Esophagus muscularis mucosa (tissue), 4 donors: ENCODE data around the gene LRRC8C.

ENCODE experiments used
- CTCF ChIP-seq, 3 experiments: fragments of 200-600 bp in 2 of 3; fragments of 450-650 bp in 1 of 3; sonication (generic) in 2 of 3; IDR thresholded peaks; one replicate each; pipeline ENCODE4 v1.5.1; 2017 to 2019; ENCODE audit warnings: antibody characterized with exemption in 3 of 3, mild to moderate bottlenecking in 2 of 3, moderate library complexity in 1 of 3
- EP300 ChIP-seq: sonication (generic); formaldehyde crosslinking; IDR thresholded peaks from one replicate; pipeline ENCODE4 v1.6.1; 2017; ENCODE audit warnings: antibody characterized with exemption
- POLR2A ChIP-seq: fragments of 450-650 bp; IDR thresholded peaks from one replicate; pipeline ENCODE4 v1.6.1; 2017; ENCODE audit warnings: antibody characterized with exemption, moderate library complexity, mild to moderate bottlenecking, low read depth
- POLR2AphosphoS5 ChIP-seq, 2 donors: sonication (generic); formaldehyde crosslinking; IDR thresholded peaks; one replicate each; pipeline ENCODE4 v1.6.1; 2017; ENCODE audit warnings: antibody characterized with exemption in 2 of 2

GRCh38 chr1:89584781-89585180, 48.1 kb upstream of the LRRC8C start:
- no peak for TF ChIP-seq POLR2A
- no peak for TF ChIP-seq EP300
- no peak for TF ChIP-seq CTCF (IDR thresholded peaks at IDR 0.05)
- TF ChIP-seq POLR2AphosphoS5 (IDR thresholded peaks at IDR 0.05): no peak
